Sigmoid colon (tissue), 3 donors: ENCODE measurements around the gene TMEM235.

ENCODE experiments used
- POLR2A ChIP-seq, 2 donors: fragments of 450-650 bp; IDR thresholded peaks; one replicate each; pipeline ENCODE4 v1.6.1; 2016; ENCODE audit warnings: antibody characterized with exemption in 2 of 2, mild to moderate bottlenecking in 2 of 2, moderate library complexity in 2 of 2
- TF ChIP-seq, protein P1 (sequence below), 4 experiments: fragments of 450-650 bp in 3 of 4; fragments of 200-600 bp in 1 of 4; IDR thresholded peaks; one replicate each; pipeline ENCODE4 v1.5.1; 2016 to 2019; ENCODE audit warnings: antibody characterized with exemption in 4 of 4, mild to moderate bottlenecking in 3 of 4, moderate library complexity in 2 of 4

DNA sequence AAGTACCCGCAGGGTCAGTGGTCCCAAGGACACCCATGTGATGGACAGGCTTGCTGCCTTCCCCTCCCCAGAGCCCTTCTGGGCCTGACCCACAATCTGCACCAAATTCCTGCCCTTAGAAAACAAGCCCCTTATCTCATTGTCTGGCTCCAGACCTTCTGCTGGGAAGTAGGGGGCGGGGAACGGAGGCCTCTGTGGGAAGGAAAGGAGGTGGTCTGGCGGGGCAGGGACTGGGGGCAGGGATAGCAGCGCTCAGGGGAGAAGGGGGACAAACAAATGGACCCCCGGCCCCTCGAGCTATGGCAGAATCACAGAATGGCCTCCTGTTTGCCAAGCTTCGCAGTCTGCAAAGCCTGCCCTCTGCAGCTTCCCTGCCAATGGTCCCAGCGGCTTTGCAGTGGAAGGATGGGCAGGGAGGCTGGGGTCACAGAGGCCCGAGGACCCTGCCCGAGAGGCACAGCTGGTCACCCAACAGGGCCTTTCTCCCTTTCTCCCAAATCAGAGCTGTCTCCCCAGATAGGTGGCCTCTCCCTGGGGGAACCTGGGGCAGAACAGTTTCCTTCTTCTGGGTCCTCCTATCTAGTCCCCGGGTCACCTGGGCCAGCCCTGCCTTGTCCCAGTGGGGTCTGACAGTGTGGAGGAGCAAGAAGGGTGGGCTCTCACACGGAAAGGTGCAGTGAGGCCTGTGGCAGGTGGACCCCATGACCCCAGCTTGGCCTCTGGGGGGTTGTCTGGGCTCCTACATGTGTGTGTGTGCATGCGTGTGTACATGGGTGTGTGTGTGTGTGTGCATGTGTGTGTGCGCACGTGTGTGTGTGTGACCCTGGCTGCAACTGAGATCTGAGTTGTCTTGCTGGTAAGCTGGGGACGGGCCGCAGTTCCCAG lies 25.5 kb downstream of the TMEM235 start:
- no peak for TF ChIP-seq POLR2A (IDR thresholded peaks at IDR 0.05)
- TF ChIP-seq, protein P1, sequence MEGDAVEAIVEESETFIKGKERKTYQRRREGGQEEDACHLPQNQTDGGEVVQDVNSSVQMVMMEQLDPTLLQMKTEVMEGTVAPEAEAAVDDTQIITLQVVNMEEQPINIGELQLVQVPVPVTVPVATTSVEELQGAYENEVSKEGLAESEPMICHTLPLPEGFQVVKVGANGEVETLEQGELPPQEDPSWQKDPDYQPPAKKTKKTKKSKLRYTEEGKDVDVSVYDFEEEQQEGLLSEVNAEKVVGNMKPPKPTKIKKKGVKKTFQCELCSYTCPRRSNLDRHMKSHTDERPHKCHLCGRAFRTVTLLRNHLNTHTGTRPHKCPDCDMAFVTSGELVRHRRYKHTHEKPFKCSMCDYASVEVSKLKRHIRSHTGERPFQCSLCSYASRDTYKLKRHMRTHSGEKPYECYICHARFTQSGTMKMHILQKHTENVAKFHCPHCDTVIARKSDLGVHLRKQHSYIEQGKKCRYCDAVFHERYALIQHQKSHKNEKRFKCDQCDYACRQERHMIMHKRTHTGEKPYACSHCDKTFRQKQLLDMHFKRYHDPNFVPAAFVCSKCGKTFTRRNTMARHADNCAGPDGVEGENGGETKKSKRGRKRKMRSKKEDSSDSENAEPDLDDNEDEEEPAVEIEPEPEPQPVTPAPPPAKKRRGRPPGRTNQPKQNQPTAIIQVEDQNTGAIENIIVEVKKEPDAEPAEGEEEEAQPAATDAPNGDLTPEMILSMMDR (IDR thresholded peaks at IDR 0.05), result no peak
